MG63 (cell line): ENCODE results near the gene TMEM258. TPM values are rescaled to one million over a fixed set of nuclear protein-coding genes. Genes with fewer than 3 reads are reported as not detected.

Source experiments
- DNase-seq: peaks from one replicate; pipeline ENCODE4 v3.0.0-alpha.2; 2020
- H3K27me3 ChIP-seq: fragments of 250-450 bp; sonication (Bioruptor Pico); 2 replicates; pipeline ENCODE4 v1.5.1; 2020; ENCODE audit warnings: mild to moderate bottlenecking, moderate library complexity
- H3K36me3 ChIP-seq: fragments of 250-450 bp; sonication (Bioruptor Pico); 2 replicates; pipeline ENCODE4 v1.5.1; 2020; ENCODE audit warnings: mild to moderate bottlenecking, moderate library complexity
- H3K4me3 ChIP-seq: fragments of 250-450 bp; sonication (Bioruptor Pico); 2 replicates; pipeline ENCODE4 v1.5.1; 2020; ENCODE audit warnings: mild to moderate bottlenecking, moderate library complexity
- H3K9me3 ChIP-seq: fragments of 250-450 bp; sonication (Bioruptor Pico); 2 replicates; pipeline ENCODE4 v1.5.1; 2020; ENCODE audit warnings: mild to moderate bottlenecking, moderate library complexity
- total RNA-seq: library from RNA; depleted of rRNA; stranded (reverse); fragments of >200 nt; shearing (Covaris generic); gene quantifications from 2 replicates; pipeline ENCODE4 v1.2.3, GENCODE V29; 2014; ENCODE audit warnings: low replicate concordance

TMEM258 gene
- total RNA-seq, 1 experiment from 2014 or later, result 61.8 TPM

GRCh38 chr11:61773356-61773755, 19.0 kb downstream of the TMEM258 start:
- DNase-seq, result no peak
- Histone ChIP-seq H3K9me3 (no peaks in the 10 kb centered on the region), H3K4me3 (no peak overlapping the region), H3K36me3 (no peaks in the 10 kb centered on the region), H3K27me3 (no peaks in the 10 kb centered on the region)

- H3K9me3 ChIP-seq, result no peaks in the 10 kb centered on the region
- no peak overlapping the region for H3K4me3 ChIP-seq
- H3K36me3 ChIP-seq, result no peaks in the 10 kb centered on the region
- H3K27me3 ChIP-seq, result no peaks in the 10 kb centered on the region
- DNase-seq, result no peak
Observed at GRCh38 chr11:61771985-61772455, 20.4 kb downstream of the TMEM258 start.

GRCh38 chr11:61771195-61771894, 21.1 kb downstream of the TMEM258 start:
- Histone ChIP-seq H3K9me3 (no peaks in the 10 kb centered on the region), H3K36me3 (no peaks in the 10 kb centered on the region), H3K4me3 (no peak overlapping the region), H3K27me3 (no peaks in the 10 kb centered on the region)
- DNase-seq, result no peak

GRCh38 chr11:61769946-61770683, 22.3 kb downstream of the TMEM258 start:
- H3K36me3 ChIP-seq, result no peaks in the 10 kb centered on the region
- no peak for DNase-seq
- H3K27me3 ChIP-seq, result no peaks in the 10 kb centered on the region
- H3K4me3 ChIP-seq, result no peak overlapping the region
- H3K9me3 ChIP-seq, result no peaks in the 10 kb centered on the region

DNA sequence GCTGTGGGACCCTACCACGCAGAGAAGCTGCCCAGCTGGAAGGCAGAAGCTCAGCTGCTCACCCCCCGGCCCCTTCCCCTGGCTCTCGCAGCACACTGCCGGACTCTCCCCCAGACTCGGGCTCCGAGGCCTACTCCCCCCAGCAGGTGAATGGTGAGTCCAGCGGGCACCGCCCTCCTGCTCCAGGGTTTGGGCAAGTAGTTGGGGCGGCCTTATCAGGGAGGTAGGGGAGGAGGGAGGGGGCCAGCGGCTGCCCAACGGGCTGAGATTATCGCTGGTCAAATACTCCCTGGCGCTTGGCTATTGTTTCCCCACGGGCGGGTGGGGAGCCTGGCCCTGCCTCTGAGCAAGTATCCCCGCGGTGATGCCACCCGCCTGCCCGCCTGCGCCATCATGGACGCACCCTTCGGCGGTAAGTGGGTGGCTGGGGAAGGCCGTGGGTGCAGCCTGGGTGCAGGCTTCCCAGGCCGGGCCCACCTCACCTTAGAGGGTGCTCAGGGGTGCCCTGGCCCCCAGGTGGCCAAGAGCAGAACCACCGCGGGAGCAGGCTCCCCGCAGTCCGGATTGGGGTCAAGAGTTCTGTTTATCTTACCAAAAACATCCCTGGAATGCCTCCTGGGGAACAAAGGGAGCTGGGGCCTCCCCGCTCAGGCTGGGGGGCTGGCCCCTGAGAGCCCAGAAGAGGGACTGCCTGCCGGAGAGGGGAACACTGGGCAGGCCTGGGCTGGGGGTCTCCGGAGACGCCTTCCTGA, 23.1 kb downstream of the TMEM258 start:
- Histone ChIP-seq H3K9me3 (no peaks in the 10 kb centered on the region), H3K4me3 (no peak overlapping the region), H3K36me3 (no peaks in the 10 kb centered on the region), H3K27me3 (no peaks in the 10 kb centered on the region)
- no peak for DNase-seq

DNA sequence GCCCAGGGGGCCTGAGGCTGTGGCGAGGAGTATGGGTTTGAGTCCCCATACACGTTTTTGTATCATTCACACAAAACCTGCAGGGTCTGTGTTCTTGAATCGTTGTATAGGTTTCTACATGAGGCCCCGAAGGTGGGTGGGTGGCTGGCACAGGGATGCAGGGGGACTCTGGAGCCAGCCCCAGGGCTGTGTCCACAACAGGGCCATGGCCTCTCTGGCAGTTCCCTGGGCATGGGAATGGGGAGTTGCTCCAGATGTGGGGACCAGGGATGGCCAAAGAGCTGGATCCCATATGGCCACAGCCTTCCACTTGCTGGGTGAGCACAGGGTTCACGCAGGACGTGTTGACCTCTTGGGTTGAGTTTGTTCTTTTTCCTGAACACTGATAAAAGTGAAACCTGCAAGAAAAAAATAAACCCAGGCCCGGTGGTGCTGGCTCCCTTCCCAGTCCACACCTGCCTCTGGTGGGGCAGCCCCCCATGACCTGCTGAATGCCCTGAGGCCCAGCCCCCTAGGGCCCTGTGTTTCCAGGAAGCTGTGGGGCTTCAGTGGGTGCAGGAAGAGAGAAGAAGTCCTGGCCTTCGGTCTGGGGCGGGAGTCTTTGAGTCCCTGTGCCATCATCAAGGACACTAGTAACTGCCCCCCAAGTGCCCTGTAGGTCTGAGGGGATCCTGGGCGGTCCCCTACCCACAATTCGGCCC, 23.9 kb downstream of the TMEM258 start:
- Histone ChIP-seq H3K9me3 (no peaks in the 10 kb centered on the region), H3K27me3 (no peaks in the 10 kb centered on the region), H3K4me3 (no peak overlapping the region), H3K36me3 (no peaks in the 10 kb centered on the region)
- DNase-seq, result no peak

GRCh38 chr11:61766353-61766841, 26.0 kb downstream of the TMEM258 start:
- no peaks in the 10 kb centered on the region for H3K27me3 ChIP-seq
- DNase-seq, result no peak
- H3K4me3 ChIP-seq, result no peak overlapping the region
- H3K9me3 ChIP-seq, result no peaks in the 10 kb centered on the region
- no peaks in the 10 kb centered on the region for H3K36me3 ChIP-seq

DNA sequence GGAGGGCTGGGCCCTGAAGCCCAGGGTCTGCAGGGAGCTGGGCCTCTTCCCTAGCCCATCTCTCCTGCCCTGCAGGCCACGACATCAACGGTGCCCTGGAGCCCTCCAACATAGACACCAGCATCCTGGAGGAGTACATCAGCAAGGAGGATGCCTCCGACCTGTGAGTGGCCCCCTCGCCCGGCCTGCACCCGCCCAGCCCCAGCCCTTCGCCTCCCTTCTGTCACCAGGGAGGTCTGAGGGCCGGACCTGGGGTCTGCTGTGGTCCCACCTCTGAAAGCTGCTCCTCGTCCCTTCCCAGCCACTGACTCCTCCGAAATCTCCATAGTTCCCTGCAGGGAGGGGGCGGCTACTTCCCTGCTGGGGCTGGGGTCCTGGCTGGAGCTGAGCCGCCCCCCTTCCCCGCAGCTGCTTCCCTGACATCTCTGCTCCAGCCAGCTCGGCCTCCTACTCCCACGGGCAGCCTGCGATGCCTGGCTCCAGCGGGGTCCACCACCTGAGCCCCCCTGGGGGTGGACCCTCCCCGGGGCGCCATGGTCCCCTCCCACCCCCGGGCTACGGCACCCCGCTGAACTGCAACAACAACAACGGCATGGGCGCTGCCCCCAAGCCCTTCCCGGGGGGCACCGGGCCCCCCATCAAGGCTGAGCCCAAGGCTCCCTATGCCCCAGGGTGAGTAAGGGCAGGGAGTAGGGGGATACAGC, 26.7 kb downstream of the TMEM258 start:
- H3K36me3 ChIP-seq, result no peaks in the 10 kb centered on the region
- no peaks in the 10 kb centered on the region for H3K9me3 ChIP-seq
- H3K27me3 ChIP-seq, result no peaks in the 10 kb centered on the region
- H3K4me3 ChIP-seq, result no peak overlapping the region
- DNase-seq, result no peak

DNA sequence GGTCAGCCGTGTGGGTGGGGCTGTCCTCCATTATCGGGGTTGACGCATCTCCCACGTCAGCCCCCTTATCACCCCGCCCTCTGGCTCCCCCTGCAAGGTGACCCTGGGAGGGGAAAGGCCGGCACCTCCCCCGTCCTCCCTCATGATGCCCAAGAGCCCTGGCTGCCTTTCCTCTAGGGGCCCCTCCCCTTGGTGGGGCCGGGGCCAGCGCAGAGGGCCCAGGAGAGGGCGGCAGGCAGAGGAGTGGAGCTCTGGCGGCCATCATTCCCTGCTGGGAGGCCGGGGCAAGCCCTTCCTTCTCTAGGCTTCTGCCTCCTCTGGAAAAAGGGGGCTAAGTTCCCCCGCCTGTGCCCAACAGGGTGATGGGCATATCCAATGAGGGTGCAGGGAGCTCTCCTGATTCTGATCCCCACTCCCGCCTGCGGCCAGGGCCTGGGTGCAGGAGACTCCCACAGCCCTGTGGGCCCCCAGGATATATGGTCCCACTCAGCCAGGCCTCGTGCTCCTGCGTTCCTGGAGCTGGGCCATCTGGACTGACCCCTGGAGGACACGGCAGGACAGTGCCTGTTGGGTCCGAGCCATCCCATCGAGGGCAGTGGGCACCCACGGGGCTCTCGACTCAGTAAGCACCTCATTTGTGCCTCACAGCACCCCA, 27.7 kb downstream of the TMEM258 start:
- no peak for DNase-seq
- Histone ChIP-seq H3K27me3 (no peaks in the 10 kb centered on the region), H3K36me3 (no peaks in the 10 kb centered on the region), H3K4me3 (no peak overlapping the region), H3K9me3 (no peaks in the 10 kb centered on the region)

- no peak for DNase-seq
- no peaks in the 10 kb centered on the region for H3K9me3 ChIP-seq
- H3K27me3 ChIP-seq, result no peaks in the 10 kb centered on the region
- H3K4me3 ChIP-seq, result no peak overlapping the region
- no peaks in the 10 kb centered on the region for H3K36me3 ChIP-seq
Observed at GRCh38 chr11:61763930-61764605, 28.3 kb downstream of the TMEM258 start.

DNA sequence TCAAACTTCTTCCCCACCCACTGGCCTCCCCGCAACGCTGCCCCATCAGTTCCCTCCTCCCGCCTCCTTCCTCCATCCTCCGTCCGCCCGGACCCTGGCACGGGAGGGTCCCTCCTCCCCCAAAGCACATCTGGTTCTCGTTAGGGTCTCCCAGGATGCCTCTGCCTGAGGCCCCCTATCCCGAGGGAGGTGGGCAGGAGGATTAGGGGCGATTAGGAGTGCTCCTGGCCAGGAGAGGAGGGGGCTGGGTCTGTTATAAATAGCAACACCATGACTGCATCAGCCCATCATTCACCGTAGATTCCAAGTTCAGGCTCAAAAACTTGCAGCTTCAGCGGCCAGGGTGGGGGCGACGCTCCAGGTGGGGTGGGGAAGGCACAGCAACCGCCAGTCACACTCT, 29.6 kb downstream of the TMEM258 start:
- DNase-seq, result no peak
- no peaks in the 10 kb centered on the region for H3K9me3 ChIP-seq
- no peak overlapping the region for H3K4me3 ChIP-seq
- no peaks in the 10 kb centered on the region for H3K36me3 ChIP-seq
- no peaks in the 10 kb centered on the region for H3K27me3 ChIP-seq

- H3K27me3 ChIP-seq, result no peaks in the 10 kb centered on the region
- no peak overlapping the region for H3K4me3 ChIP-seq
- no peak for DNase-seq
- no peaks in the 10 kb centered on the region for H3K36me3 ChIP-seq
- H3K9me3 ChIP-seq, result no peaks in the 10 kb centered on the region
Observed at GRCh38 chr11:61762223-61762615, 30.2 kb downstream of the TMEM258 start.

- H3K27me3 ChIP-seq, result no peaks in the 10 kb centered on the region
- DNase-seq, result peak; percentile 19
- H3K9me3 ChIP-seq, result no peaks in the 10 kb centered on the region
- no peaks in the 10 kb centered on the region for H3K36me3 ChIP-seq
- H3K4me3 ChIP-seq, result no peak overlapping the region
Observed at GRCh38 chr11:61761440-61762222, 30.8 kb downstream of the TMEM258 start.

- H3K27me3 ChIP-seq, result no peaks in the 10 kb centered on the region
- no peaks in the 10 kb centered on the region for H3K36me3 ChIP-seq
- H3K4me3 ChIP-seq, result no peak overlapping the region
- no peaks in the 10 kb centered on the region for H3K9me3 ChIP-seq
- no peak for DNase-seq
Observed at GRCh38 chr11:61760946-61761345, 31.5 kb downstream of the TMEM258 start.
